ENCODE data around the gene ITK. TPM values are rescaled to one million over a fixed set of nuclear protein-coding genes. Genes with fewer than 3 reads are reported as not detected.

The ITK gene
- total and polyA plus RNA-seq, 2 of the 8 experiments (the other 6 are each of a cell fraction or from before 2014, with no cell fraction given), result 0.05 TPM; not detected in 1

- no peak for TF ChIP-seq BRCA1 (IDR thresholded peaks at IDR 0.05; ENCODE audit: low read depth, low read length)
- no peak for TF ChIP-seq JUN (IDR thresholded peaks at IDR 0.05; ENCODE audit: low read depth, low read length)
- TF ChIP-seq KDM1A (IDR thresholded peaks at IDR 0.05; ENCODE audit: borderline replicate concordance, low read length), result no peak
- TF ChIP-seq CTCF (IDR thresholded peaks at IDR 0.05; ENCODE audit: control extremely low read depth in 1 of 3, insufficient read depth in 1 of 3, low read depth in 1 of 3, low read length in 3 of 3), result no peak
- TF ChIP-seq SP4 (IDR thresholded peaks at IDR 0.05; ENCODE audit: low read length), result no peak
- no peak for TF ChIP-seq HDAC6 (IDR thresholded peaks at IDR 0.05; ENCODE audit: low read depth, low read length)
- no peak for TF ChIP-seq KDM5A (IDR thresholded peaks at IDR 0.05; ENCODE audit: low read length)
- no peak for TF ChIP-seq CBX5 (IDR thresholded peaks at IDR 0.05; ENCODE audit: low read depth, low read length)
- no peak for TF ChIP-seq SRF (IDR thresholded peaks at IDR 0.05; ENCODE audit: low read depth, low read length)
- TF ChIP-seq BACH1 (IDR thresholded peaks at IDR 0.05; ENCODE audit: low read length), result no peak
- Histone ChIP-seq H3K56ac (replicated peaks; ENCODE audit: insufficient read length, low read depth, low read length) (no peak overlapping the region), H3K4me1 (replicated peaks in 1 of 4; ENCODE audit: control insufficient read depth in 3 of 4, insufficient read depth in 4 of 4, low read length in 3 of 4) (no peaks in the 10 kb centered on the region), H3K27me3 (replicated peaks in 1 of 4; ENCODE audit: control insufficient read depth in 3 of 4, extremely low read depth in 1 of 4, insufficient read depth in 3 of 4, low read length in 3 of 4) (no peaks in the 10 kb centered on the region), H3K4me3 (ENCODE audit: extremely low read depth in 1 of 4, insufficient read depth in 2 of 4, low read depth in 3 of 4, low read length in 4 of 4) (no peak overlapping the region), H2BK20ac (ENCODE audit: low read length) (no peak overlapping the region), H4K20me1 (replicated peaks in 1 of 2; ENCODE audit: control insufficient read depth in 1 of 2, insufficient read depth in 2 of 2, low read length in 2 of 2) (peaks cover 0 to 1% of the 10 kb centered on the region in 2 experiments), H3K14ac (ENCODE audit: insufficient read length) (no peak overlapping the region), H2BK120ac (replicated peaks; ENCODE audit: low read depth, low read length) (no peak overlapping the region), H3K4ac (replicated peaks; ENCODE audit: insufficient read length, low read depth, low read length) (no peak overlapping the region), H2BK12ac (ENCODE audit: low read depth, low read length) (no peak overlapping the region), H2AK5ac (ENCODE audit: low read depth, low read length) (no peak overlapping the region), H2BK15ac (ENCODE audit: low read length) (no peak overlapping the region), H3K4me2 (ENCODE audit: insufficient read depth in 1 of 2, low read depth in 2 of 2, low read length in 2 of 2) (no peak overlapping the region), H2BK5ac (ENCODE audit: low read depth, low read length) (no peak overlapping the region), H3K36me3 (ENCODE audit: control insufficient read depth in 2 of 4, insufficient read depth in 4 of 4, low read length in 3 of 4) (peaks cover 0 to 18% (median 5%) of the 10 kb centered on the region in 4 experiments; a peak in 3 of 8 replicates), H3K18ac (ENCODE audit: extremely low read depth, low read length) (no peak overlapping the region), H3K79me1 (ENCODE audit: low read depth, low read length) (peaks cover 6% of the 10 kb centered on the region; the same call in 1 of the 2 replicates), H3K9me3 (ENCODE audit: insufficient read depth in 2 of 2, low read depth in 1 of 2, low read length in 1 of 2) (no peaks in the 10 kb centered on the region), H4K91ac (replicated peaks; ENCODE audit: insufficient read length, low read length) (no peak overlapping the region), H4K5ac (ENCODE audit: insufficient read length, low read depth, low read length) (no peak overlapping the region), H4K8ac (ENCODE audit: extremely low read depth, insufficient read depth, low read length) (no peak overlapping the region), H3K79me2 (ENCODE audit: control insufficient read depth in 1 of 2, insufficient read depth in 2 of 2, low read length in 2 of 2) (peaks cover 0 to 27% of the 10 kb centered on the region in 2 experiments; a peak in 2 of 4 replicates), H3K27ac (ENCODE audit: low read depth, low read length) (no peak overlapping the region), H3K23me2 (ENCODE audit: low read depth, low read length) (0 out of 2 replicates have a peak, but pooled peaks cover 3% of the 10 kb centered on the region), H2AFZ (ENCODE audit: low read length) (no peak overlapping the region), H3K23ac (ENCODE audit: insufficient read length) (no peak overlapping the region), H3K9ac (replicated peaks in 1 of 4; ENCODE audit: extremely low read depth in 1 of 4, low read depth in 3 of 4, low read length in 3 of 4) (no peak overlapping the region)
- no peak for DNase-seq (ENCODE audit: low read depth in 1 of 2, low spot score in 2 of 2)
- CTCF ChIA-PET (ENCODE audit: partially characterized antibody), result interaction anchor here (1.0 kb wide), 2 partner anchors 34 to 130 kb away, joined by 3 to 6 read pairs; no protein-coding TSS in a partner anchor
- POLR2A ChIA-PET (ENCODE audit: partially characterized antibody), result interaction anchor here (0.6 kb wide), 1 partner anchor 425 kb away, joined by 3 read pairs; no protein-coding TSS in a partner anchor
- FAIRE-seq, result no peak
- WGBS, 2 experiments (ENCODE audit: extremely low coverage in 1 of 2, insufficient coverage in 1 of 2, insufficient read length in 1 of 2, insufficient replicate concordance in 2 of 2, low coverage in 1 of 2, low lambda C conversion rate in 2 of 2, missing lambda C conversion rate in 1 of 2), result 95% methylated on average over 6 of the region's 6 CpGs; no CpG with 5 or more reads in 1 of the 2 experiments
These were observed 42.9 kb upstream of the ITK start for GRCh38 chr5:157137691-157138090.

Data from H1 (cell line).